Neural progenitor cell (in vitro differentiated cells): ENCODE measurements around the gene CATSPERZ. TPM values are rescaled to one million over a fixed set of nuclear protein-coding genes. Genes with fewer than 3 reads are reported as not detected.

ENCODE experiments used
- DNase-seq: peaks from one replicate; pipeline ENCODE4 v3.0.0-alpha.2; 2016; ENCODE audit warnings: low spot score
- H2AFZ ChIP-seq: fragments of 200-600 bp; sonication (generic); replicated peaks from 2 replicates; pipeline ENCODE4 v1.6.1; 2016; ENCODE audit warnings: antibody characterized with exemption
- H3F3A ChIP-seq: fragments of 200-600 bp; sonication (generic); 2 replicates; pipeline ENCODE4 v1.6.1; 2016; ENCODE audit warnings: antibody characterized with exemption, low read depth
- H3K27ac ChIP-seq: fragments of 200-600 bp; sonication (generic); 2 replicates; pipeline ENCODE4 v1.5.1; 2016; ENCODE audit warnings: mild to moderate bottlenecking
- H3K27me3 ChIP-seq: fragments of 200-600 bp; sonication (generic); 2 replicates; pipeline ENCODE4 v1.6.1; 2016; ENCODE audit warnings: mild to moderate bottlenecking, moderate library complexity
- H3K36me3 ChIP-seq: fragments of 200-600 bp; sonication (generic); 2 replicates; pipeline ENCODE4 v1.5.1; 2016
- H3K4me1 ChIP-seq: fragments of 200-600 bp; sonication (generic); 2 replicates; pipeline ENCODE4 v1.6.1; 2016; ENCODE audit warnings: mixed run types
- H3K4me2 ChIP-seq: fragments of 200-600 bp; sonication (generic); 2 replicates; pipeline ENCODE4 v1.6.1; 2016
- H3K4me3 ChIP-seq: fragments of 200-600 bp; sonication (generic); 2 replicates; pipeline ENCODE4 v1.5.1; 2016
- H3K79me2 ChIP-seq: fragments of 200-600 bp; sonication (generic); 2 replicates; pipeline ENCODE4 v1.6.1; 2016; ENCODE audit warnings: low read depth
- H3K9ac ChIP-seq: fragments of 200-600 bp; sonication (generic); 2 replicates; pipeline ENCODE4 v1.6.1; 2016
- H3K9me3 ChIP-seq: fragments of 200-600 bp; sonication (generic); 2 replicates; pipeline ENCODE4 v1.5.1; 2016; ENCODE audit warnings: low read depth
- H4K20me1 ChIP-seq: fragments of 200-600 bp; sonication (generic); 2 replicates; pipeline ENCODE4 v1.6.1; 2016; ENCODE audit warnings: low read depth
- H3K27ac Mint-ChIP-seq: 3 replicates; pipeline ENCODE4 v1.8.0; 2021; ENCODE audit warnings: mixed read lengths
- H3K27me3 Mint-ChIP-seq: 2 replicates; pipeline ENCODE4 v1.8.0; 2022; ENCODE audit warnings: low read depth, mild to moderate bottlenecking, inconsistent platforms, moderate library complexity, mixed read lengths; ENCODE audit not compliant: insufficient read depth
- H3K36me3 Mint-ChIP-seq: 3 replicates; pipeline ENCODE4 v1.8.0; 2021; ENCODE audit warnings: mixed read lengths
- H3K4me1 Mint-ChIP-seq: 3 replicates; pipeline ENCODE4 v1.8.0; 2021; ENCODE audit warnings: mixed read lengths
- H3K4me3 Mint-ChIP-seq: 3 replicates; pipeline ENCODE4 v1.8.0; 2021; ENCODE audit warnings: mild to moderate bottlenecking, moderate library complexity, mixed read lengths
- H3K9me3 Mint-ChIP-seq: 3 replicates; pipeline ENCODE4 v1.8.0; 2020; ENCODE audit warnings: mixed read lengths
- CTCF ChIP-seq: fragments of 200-600 bp; sonication (generic); IDR thresholded peaks from 2 replicates; pipeline ENCODE4 v1.5.1; 2017; ENCODE audit warnings: antibody characterized with exemption, mild to moderate bottlenecking
- EZH2 ChIP-seq: fragments of 200-600 bp; sonication (generic); IDR thresholded peaks from 2 replicates; pipeline ENCODE4 v1.6.1; 2017; ENCODE audit warnings: antibody characterized with exemption, mild to moderate bottlenecking, moderate library complexity
- EZH2phosphoT487 ChIP-seq: fragments of 200-600 bp; sonication (generic); IDR thresholded peaks from 2 replicates; pipeline ENCODE4 v1.6.1; 2017; ENCODE audit warnings: antibody characterized with exemption
- total RNA-seq: library from RNA; depleted of rRNA; stranded (reverse); fragments of >200 nt; gene quantifications from 2 replicates; pipeline ENCODE4 v1.2.3, GENCODE V29; 2015; ENCODE audit warnings: low replicate concordance

Gene CATSPERZ
- total RNA-seq, 1 donor from 2014 or later = not detected

GRCh38 chr11:64317325-64317960 lies 17.3 kb downstream of the CATSPERZ start, which contains the start of gene TRMT112:
TRMT112 (minus strand) TSS chr11:64317559; CDS start chr11:64317526, 33 bp downstream.
- Histone ChIP-seq H3K27ac (peak within 1 kb of the TSS; percentile 76), H3K79me2 (peaks cover 26% of the 10 kb centered on the region), H3K9ac (peak within 1 kb of the TSS; percentile 65), H3F3A (peaks cover 29% of the 10 kb centered on the region), H3K4me3 (peak within 1 kb of the TSS; percentile 82), H3K36me3 (no peaks in the 10 kb centered on the region), H3K27me3 (no peaks in the 10 kb centered on the region), H2AFZ (peak within 1 kb of the TSS; percentile 78), H3K9me3 (no peaks in the 10 kb centered on the region), H3K4me1 (peaks cover 12% of the 10 kb centered on the region), H4K20me1 (peaks cover 12% of the 10 kb centered on the region), H3K4me2 (peak within 1 kb of the TSS; percentile 72)
- Mint-ChIP-seq H3K4me1 (peaks cover 17% of the 10 kb centered on the region), H3K9me3 (no peaks in the 10 kb centered on the region), H3K36me3 (peaks cover 12% of the 10 kb centered on the region), H3K27me3 (peaks cover 2% of the 10 kb centered on the region), H3K27ac (peak within 1 kb of the TSS; percentile 97), H3K4me3 (peak within 1 kb of the TSS; percentile 95)
- DNase-seq = peak; percentile 95
- TF ChIP-seq CTCF = no peak
- TF ChIP-seq EZH2 = no peak
- no peak for TF ChIP-seq EZH2phosphoT487

- Histone ChIP-seq H4K20me1 (peaks cover 12% of the 10 kb centered on the region), H3K27me3 (no peaks in the 10 kb centered on the region), H3K4me2 (peak within 1 kb of the TSS; percentile 72), H2AFZ (peak within 1 kb of the TSS; percentile 78), H3K9ac (peak within 1 kb of the TSS; percentile 65), H3K9me3 (no peaks in the 10 kb centered on the region), H3K27ac (peak within 1 kb of the TSS; percentile 76), H3K79me2 (peaks cover 26% of the 10 kb centered on the region), H3K4me3 (peak within 1 kb of the TSS; percentile 82), H3F3A (peaks cover 29% of the 10 kb centered on the region), H3K4me1 (peaks cover 12% of the 10 kb centered on the region), H3K36me3 (no peaks in the 10 kb centered on the region)
- Mint-ChIP-seq H3K4me1 (peaks cover 17% of the 10 kb centered on the region), H3K9me3 (no peaks in the 10 kb centered on the region), H3K27ac (peak within 1 kb of the TSS; percentile 97), H3K27me3 (peaks cover 4% of the 10 kb centered on the region), H3K36me3 (peaks cover 12% of the 10 kb centered on the region), H3K4me3 (peak within 1 kb of the TSS; percentile 95)
- no peak for TF ChIP-seq EZH2
- no peak for TF ChIP-seq EZH2phosphoT487
- TF ChIP-seq CTCF = peak; percentile 42
- DNase-seq = peak; percentile 97
Measured at GRCh38 chr11:64317961-64318765, 18.0 kb downstream of the CATSPERZ start, which contains the start of gene PRDX5. PRDX5 (plus strand) TSS chr11:64318121; CDS start chr11:64318216, 95 bp downstream.

- Mint-ChIP-seq H3K27me3 (peaks cover 8% of the 10 kb centered on the region), H3K36me3 (peaks cover 12% of the 10 kb centered on the region), H3K4me3 (peak overlapping the region; percentile 95), H3K4me1 (peaks cover 17% of the 10 kb centered on the region), H3K27ac (peak overlapping the region; percentile 30), H3K9me3 (no peaks in the 10 kb centered on the region)
- peaks cover 29% of the 10 kb centered on the region for H3F3A ChIP-seq
- peaks cover 12% of the 10 kb centered on the region for H4K20me1 ChIP-seq
- H3K27ac ChIP-seq = no peak overlapping the region
- TF ChIP-seq EZH2phosphoT487 (no peak), EZH2 (no peak), CTCF (no peak)
- no peaks in the 10 kb centered on the region for H3K27me3 ChIP-seq
- peaks cover 26% of the 10 kb centered on the region for H3K79me2 ChIP-seq
- H3K9ac ChIP-seq = peak overlapping the region; percentile 55
- peak overlapping the region; percentile 72 for H3K4me2 ChIP-seq
- no peaks in the 10 kb centered on the region for H3K36me3 ChIP-seq
- peak overlapping the region; percentile 82 for H3K4me3 ChIP-seq
- H2AFZ ChIP-seq = peak overlapping the region; percentile 78
- no peaks in the 10 kb centered on the region for H3K9me3 ChIP-seq
- H3K4me1 ChIP-seq = peaks cover 12% of the 10 kb centered on the region
- DNase-seq = no peak
Measured at GRCh38 chr11:64318766-64319761, 18.9 kb downstream of the CATSPERZ start.
